ENCODE results near the gene C22orf42. TPM values are rescaled to one million over a fixed set of nuclear protein-coding genes. Genes with fewer than 3 reads are reported as not detected.
"Not testable (repeated sequence)": the region's sequence is repeated elsewhere in the genome, so short reads cannot be mapped to it uniquely, and the experiment has no call there.

C22orf42 gene
- total RNA-seq, 1 donor from 2014 or later: 0.41 TPM

DNA sequence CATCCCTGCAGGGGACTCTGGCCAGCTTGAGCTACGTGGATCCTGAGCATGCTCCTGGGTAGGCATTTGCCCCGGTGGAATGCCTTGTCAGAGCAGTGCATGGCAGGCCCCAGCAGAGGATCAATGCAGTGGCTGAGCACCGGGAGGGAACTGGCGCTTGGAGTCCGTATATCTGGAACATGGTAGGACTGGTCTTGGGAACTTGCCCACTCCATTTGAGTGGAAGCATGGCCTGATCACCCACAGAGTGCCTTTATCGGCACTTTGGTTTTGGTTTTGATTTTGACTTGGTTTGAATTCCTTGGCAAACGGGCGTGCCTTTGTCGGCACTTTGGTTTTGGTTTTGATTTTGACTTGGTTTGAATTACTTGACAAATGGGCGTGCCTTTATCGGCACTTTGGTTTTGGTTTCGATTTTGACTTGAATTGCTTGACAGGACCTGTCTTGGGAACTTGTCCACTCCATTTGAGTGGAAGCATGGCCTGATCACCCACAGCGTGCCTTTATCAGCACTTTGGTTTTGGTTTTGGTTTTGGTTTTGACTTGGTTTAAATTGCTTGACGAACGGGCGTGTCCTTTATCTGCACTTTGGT is 21.3 kb downstream of the C22orf42 start:
- FAIRE-seq; DNase-seq (ENCODE audit: low spot score in 2 of 2): not testable (repeated sequence)

- DNase-seq (ENCODE audit: low spot score in 2 of 2); FAIRE-seq: not testable (repeated sequence)
These were observed 22.2 kb downstream of the C22orf42 start for GRCh38 chr22:32136881-32137280.

DNA sequence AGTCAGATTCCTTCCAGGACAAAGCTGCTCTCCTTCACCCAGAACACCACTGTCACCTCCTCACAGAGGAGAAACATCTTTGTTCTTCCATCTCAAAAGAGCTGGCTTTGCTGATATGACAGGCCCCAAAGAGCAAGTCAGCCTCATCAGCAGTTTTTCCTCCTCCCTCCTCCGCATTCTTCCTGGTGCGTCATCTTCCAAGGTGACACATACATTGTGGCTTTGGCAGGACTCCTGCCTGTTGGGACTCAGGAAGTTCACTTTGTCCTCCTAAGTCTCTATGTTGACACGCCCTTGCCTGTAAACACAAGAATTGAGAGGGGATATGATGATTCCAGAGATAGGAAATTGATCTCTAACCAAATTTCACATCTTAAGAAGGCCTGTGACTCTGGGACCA is 23.1 kb downstream of the C22orf42 start:
- not testable (repeated sequence) for DNase-seq (ENCODE audit: low spot score in 2 of 2); FAIRE-seq

DNA sequence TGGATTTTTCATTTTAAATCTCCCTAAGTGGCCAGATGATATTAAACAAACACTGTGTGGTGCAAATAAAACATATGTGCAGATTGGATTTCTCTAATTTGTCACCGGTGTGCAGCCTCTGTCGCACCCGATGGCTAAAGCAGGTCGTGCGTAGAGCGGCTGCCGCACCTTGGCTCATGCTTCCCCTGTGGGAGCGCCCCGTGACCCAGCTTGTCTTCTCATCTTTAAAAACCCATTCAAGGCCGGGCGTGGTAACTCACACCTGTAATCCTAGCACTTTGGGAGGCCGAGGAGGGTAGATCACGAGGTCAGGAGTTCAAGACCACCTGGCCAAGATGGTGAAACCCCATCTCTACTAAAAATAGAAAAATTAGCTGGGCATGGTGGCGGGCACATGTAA is 24.3 kb downstream of the C22orf42 start:
- not testable (repeated sequence) for DNase-seq (ENCODE audit: low spot score in 2 of 2); FAIRE-seq

DNA sequence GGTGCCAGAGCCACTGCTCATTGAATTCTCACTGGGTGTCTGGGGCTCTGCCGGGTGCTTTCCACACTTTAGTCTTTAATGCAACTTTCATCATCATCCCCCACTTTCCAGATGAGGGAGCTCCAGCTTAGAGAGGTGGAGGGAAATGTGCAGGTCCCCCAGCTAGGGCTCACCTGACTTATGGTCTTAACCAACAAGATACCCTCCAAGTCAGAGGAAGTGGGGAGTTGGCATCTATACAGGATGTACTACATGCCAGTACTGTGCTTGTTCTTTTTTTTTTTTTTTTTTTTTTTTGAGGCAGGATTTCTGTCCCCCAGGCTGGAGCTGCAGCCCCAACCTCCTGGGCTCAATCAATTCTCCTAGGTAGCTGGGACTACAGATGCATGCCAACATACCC is 26.3 kb downstream of the C22orf42 start:
- FAIRE-seq (no peak), DNase-seq (ENCODE audit: low spot score in 2 of 2) (no peak)

- no peak for DNase-seq (ENCODE audit: low spot score in 2 of 2)
- no peak for FAIRE-seq
These were observed 27.0 kb downstream of the C22orf42 start for GRCh38 chr22:32132126-32132525.

- no peak for FAIRE-seq
- no peak for DNase-seq (ENCODE audit: low spot score in 2 of 2)
These were observed 28.6 kb downstream of the C22orf42 start for GRCh38 chr22:32130464-32130863.

DNA sequence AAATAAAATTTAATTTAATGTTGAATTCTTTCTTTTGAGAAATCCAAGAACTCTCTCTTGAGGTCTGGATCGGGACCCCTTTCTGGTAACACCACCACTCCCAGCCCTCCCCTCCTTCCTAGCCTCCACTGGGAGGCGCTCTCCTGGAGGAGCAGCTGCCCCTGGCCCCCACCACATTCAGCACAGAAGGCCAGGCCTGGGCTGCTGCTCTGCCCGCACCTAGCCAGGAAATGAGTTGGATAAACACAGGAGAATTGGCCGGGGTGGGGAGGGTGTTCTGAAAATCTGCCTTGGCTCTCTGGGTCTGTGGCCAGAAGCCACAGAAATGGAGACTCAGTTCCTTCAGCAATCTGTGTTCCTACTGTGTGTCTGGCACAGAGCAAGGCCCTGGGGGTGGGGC is 31.2 kb downstream of the C22orf42 start:
- DNase-seq (ENCODE audit: low spot score in 2 of 2) (no peak), FAIRE-seq (no peak)

DNA sequence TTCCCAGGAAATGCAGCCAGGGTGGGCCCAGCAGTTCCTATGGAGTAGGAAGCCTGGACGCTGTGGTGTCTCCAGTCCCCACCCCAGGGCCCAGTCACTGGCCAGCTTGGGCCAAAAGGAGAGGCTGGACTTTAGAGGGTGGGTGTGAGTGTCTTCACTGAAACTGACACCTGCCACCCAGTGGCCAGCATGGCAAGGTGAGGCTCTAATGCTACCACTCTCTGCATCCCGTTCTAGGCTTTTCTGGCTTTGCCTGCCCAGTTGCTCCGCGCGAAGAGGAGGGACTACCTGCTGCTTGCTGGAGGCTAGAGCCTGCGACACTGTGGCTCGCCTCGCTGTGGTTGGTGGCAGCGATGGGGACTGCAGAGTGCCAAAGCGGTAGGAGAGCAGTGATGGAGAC is 35.4 kb downstream of the C22orf42 start:
- FAIRE-seq (no peak), DNase-seq (ENCODE audit: low spot score in 2 of 2) (no peak)

DNA sequence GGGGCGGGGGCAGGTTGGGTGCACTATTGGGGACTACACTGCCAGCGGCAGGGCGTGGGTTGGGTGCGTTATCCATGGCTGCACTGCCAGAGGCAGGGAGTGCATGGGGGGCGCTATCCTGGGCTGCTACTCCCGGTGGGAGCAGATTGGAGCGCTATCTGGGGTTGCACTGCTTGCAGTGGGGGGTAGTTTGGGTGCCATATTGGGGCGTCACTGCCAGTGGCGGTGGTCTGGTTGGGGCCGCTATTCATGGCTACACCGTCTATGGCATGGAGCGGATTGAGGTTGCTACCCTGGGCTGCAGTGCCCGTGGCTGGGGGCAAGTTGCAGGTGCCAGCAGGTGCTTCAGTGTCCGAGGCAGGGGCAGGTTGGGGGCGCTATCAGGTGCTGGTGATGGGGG is 36.2 kb downstream of the C22orf42 start:
- no peak for FAIRE-seq
- DNase-seq (ENCODE audit: low spot score in 2 of 2): no peak

GRCh38 chr22:32120603-32121002 is 38.5 kb downstream of the C22orf42 start:
- no peak for DNase-seq (ENCODE audit: low spot score in 2 of 2)
- no peak for FAIRE-seq

- DNase-seq (ENCODE audit: low spot score in 2 of 2): no peak
- FAIRE-seq: no peak
These were observed 39.4 kb downstream of the C22orf42 start for GRCh38 chr22:32119568-32120235.

DNA sequence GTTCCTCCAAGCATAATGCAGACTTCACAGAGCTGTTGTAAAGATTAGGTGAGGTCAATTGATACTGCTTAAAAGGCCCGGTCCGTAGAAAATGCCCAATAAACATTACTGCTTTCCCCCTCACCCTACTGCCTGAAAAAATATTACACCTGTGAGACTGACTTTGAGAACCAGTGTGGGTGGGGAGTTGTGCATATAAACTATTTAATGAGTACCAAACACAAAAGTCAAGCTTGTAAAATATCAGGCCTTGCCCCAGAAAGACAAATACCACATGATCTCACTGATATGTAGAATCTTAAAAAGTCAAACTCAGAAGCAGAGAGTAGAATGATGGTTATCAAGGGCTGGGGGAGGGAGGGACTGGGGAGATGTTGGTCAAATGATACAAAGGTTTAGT is 46.7 kb downstream of the C22orf42 start:
- DNase-seq (ENCODE audit: low spot score in 2 of 2) (no peak), FAIRE-seq (no peak)

GRCh38 chr22:32106930-32107329 is 52.2 kb downstream of the C22orf42 start:
- FAIRE-seq (no peak), DNase-seq (ENCODE audit: low spot score in 2 of 2) (no peak)

- DNase-seq (ENCODE audit: low spot score in 2 of 2) (peak in 1 of 2 donors; percentile 32), FAIRE-seq (peak; percentile 13)
These were observed 55.3 kb downstream of the C22orf42 start for GRCh38 chr22:32103658-32104315.

DNA sequence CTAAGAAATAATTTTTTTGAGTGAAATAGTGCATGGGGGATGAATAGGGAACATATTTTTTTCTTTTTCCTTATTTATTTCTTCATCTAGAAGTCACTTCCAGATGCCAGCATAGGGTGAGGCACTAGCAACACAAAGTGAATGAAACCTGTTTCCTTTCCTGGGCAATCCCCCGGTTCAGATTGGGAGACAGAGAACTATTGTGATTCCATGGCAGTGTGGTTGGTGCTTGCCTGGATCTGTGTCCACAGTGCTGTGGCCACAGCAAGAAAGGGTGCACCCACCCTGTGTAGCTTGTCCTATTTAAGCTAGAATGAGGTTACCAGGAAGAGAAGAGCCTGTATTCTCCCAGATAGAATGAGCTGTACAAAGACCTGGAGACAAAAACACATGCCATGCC is 58.4 kb downstream of the C22orf42 start:
- FAIRE-seq: no peak
- DNase-seq (ENCODE audit: low spot score in 2 of 2): no peak

Small RNAs within 50 kb of the gene (small RNA-seq; reads per million reads assigned to genes)
- gene AP1B1P2 (not detected), gene RF02171 (not detected)

Other genes with a start within 250 kb of the C22orf42 start
- 255 TPM for gene YWHAH, start 214.8 kb downstream of the C22orf42 start, total RNA-seq
- gene SLC5A1, start 116.0 kb downstream of the C22orf42 start, total RNA-seq: not detected
- gene RFPL2, start 45.8 kb upstream of the C22orf42 start, total RNA-seq: 1.2 TPM
- gene SLC5A4, start 96.0 kb upstream of the C22orf42 start, total RNA-seq: not detected
- not detected for gene RFPL3, start 198.6 kb upstream of the C22orf42 start, total RNA-seq